CD4-positive, alpha-beta T cell (primary cell): ENCODE results near the gene GPR107. TPM values are rescaled to one million over a fixed set of nuclear protein-coding genes. Genes with fewer than 3 reads are reported as not detected.

Experiments
- ATAC-seq: fragments of 200-7000 bp; cut with Tn5 transposase; one replicate; pipeline ENCODE4 v1.10.0; 2022; ENCODE audit warnings: mild to moderate bottlenecking; ENCODE audit not compliant: poor library complexity
- CTCF ChIA-PET: fragments of 350-600 bp; sonication (Branson Sonifier 250); formaldehyde crosslinking; loops from one replicate; lab custom pipeline; 2021; ENCODE audit warnings: antibody characterized with exemption, inconsistent platforms; lab: Charles Lee
- POLR2A ChIA-PET: fragments of 350-600 bp; sonication (Branson Sonifier 250); formaldehyde crosslinking; loops from one replicate; lab custom pipeline; 2021; ENCODE audit warnings: antibody characterized with exemption, inconsistent platforms; lab: Charles Lee
- DNase-seq, 14 experiments: peaks; one replicate each; pipeline ENCODE4 v3.0.0-alpha.2; 2013 to 2020; ENCODE audit warnings: mixed read lengths in 2 of 14
- H3K27ac ChIP-seq, 2 donors: one replicate each; pipeline versions ENCODE4 v1.5.1 to v1.7.0; 2013; ENCODE audit warnings: low read length in 2 of 2, low read depth in 1 of 2, mild to moderate bottlenecking in 1 of 2
- H3K27me3 ChIP-seq, 2 experiments: 1 replicate in 1 of 2; 2 replicates in 1 of 2; pipeline versions ENCODE4 v1.6.1 to v1.7.0; 2013; ENCODE audit warnings: low read length in 2 of 2, control low read depth in 1 of 2, mild to moderate bottlenecking in 1 of 2, moderate library complexity in 1 of 2; ENCODE audit not compliant: insufficient read depth in 2 of 2, control insufficient read depth in 1 of 2
- H3K36me3 ChIP-seq: one replicate; pipeline ENCODE4 v1.6.1; 2013; ENCODE audit warnings: low read length, control low read depth; ENCODE audit not compliant: insufficient read depth
- H3K4me1 ChIP-seq: one replicate; pipeline ENCODE4 v1.6.1; 2013; ENCODE audit warnings: low read length, control low read depth; ENCODE audit not compliant: insufficient read depth
- H3K4me3 ChIP-seq: one replicate; pipeline ENCODE4 v1.5.1; 2013; ENCODE audit warnings: mild to moderate bottlenecking, low read length, moderate library complexity
- H3K9me3 ChIP-seq, 2 experiments: 1 replicate in 1 of 2; 2 replicates in 1 of 2; pipeline versions ENCODE4 v1.6.1 to v1.7.0; 2013; ENCODE audit warnings: low read length in 2 of 2, mild to moderate bottlenecking in 2 of 2, control low read depth in 1 of 2, moderate library complexity in 1 of 2; ENCODE audit not compliant: control insufficient read depth in 1 of 2, insufficient read depth in 1 of 2
- H3K27ac Mint-ChIP-seq: one replicate; pipeline ENCODE4 v1.8.0; 2020; ENCODE audit warnings: mixed read lengths
- H3K27me3 Mint-ChIP-seq: one replicate; pipeline ENCODE4 v1.8.0; 2021; ENCODE audit warnings: mixed read lengths
- H3K36me3 Mint-ChIP-seq: one replicate; pipeline ENCODE4 v1.8.0; 2021; ENCODE audit warnings: low read depth, mixed read lengths
- H3K4me1 Mint-ChIP-seq: one replicate; pipeline ENCODE4 v1.8.0; 2021; ENCODE audit warnings: low read depth, mixed read lengths
- H3K4me3 Mint-ChIP-seq: one replicate; pipeline ENCODE4 v1.8.0; 2020; ENCODE audit warnings: mild to moderate bottlenecking, mixed read lengths
- H3K9me3 Mint-ChIP-seq: one replicate; pipeline ENCODE4 v1.8.0; 2020; ENCODE audit warnings: mixed read lengths
- CTCF ChIP-seq: fragments of 200-600 bp; IDR thresholded peaks from one replicate; pipeline ENCODE4 v1.8.0; 2022; ENCODE audit warnings: antibody characterized with exemption, mild to moderate bottlenecking
- intact Hi-C, 2 experiments: fragments of 100-400 bp; cut with DNase I in 1 of 2; cut with micrococcal nuclease in 1 of 2; formaldehyde crosslinking; loops; one replicate each; pipeline versions ENCODE4 v1.15.1 to v1.9.0; 2023 to 2025; cut with DNase I, micrococcal nuclease
- total RNA-seq, 174 experiments: library from RNA in 2 of 174; stranded (reverse) in 2 of 174; gene quantifications; one replicate each; pipeline ENCODE4 v1.2.3 and lab custom pipeline; 2021 to 2026

GPR107 gene
- total RNA-seq, 2 experiments from 2014 or later = 18.9 to 19.2 TPM

- POLR2A ChIA-PET = interaction anchor here (1.3 to 2.0 kb wide), 2 partner anchors 12 to 241 kb away, joined by 3 to 11 read pairs; no protein-coding TSS in a partner anchor
- Histone ChIP-seq H3K9me3 (no peaks in the 10 kb centered on the region), H3K27ac (peak overlapping the region; percentile 83 to 95), H3K36me3 (no peaks in the 10 kb centered on the region), H3K27me3 (no peaks in the 10 kb centered on the region), H3K4me3 (no peak overlapping the region), H3K4me1 (peaks cover 60% of the 10 kb centered on the region)
- Mint-ChIP-seq H3K9me3 (no peaks in the 10 kb centered on the region), H3K4me1 (peaks cover 51% of the 10 kb centered on the region), H3K27me3 (no peaks in the 10 kb centered on the region), H3K36me3 (peaks cover 40% of the 10 kb centered on the region), H3K27ac (peak overlapping the region; percentile 98), H3K4me3 (peak overlapping the region; percentile 71)
- CTCF ChIA-PET = interaction anchor here (0.9 to 3.4 kb wide), 2 partner anchors 22 to 38 kb away, joined by 3 to 13 read pairs; no protein-coding TSS in a partner anchor
- DNase-seq (peak in 7 of 14 experiments; percentile 8 to 61 (median 24)), ATAC-seq (no peak)
- TF ChIP-seq CTCF = no peak
- intact Hi-C loops = loop anchor here (2.0 to 5.0 kb wide), 4 partner anchors 19 to 108 kb away; partner anchors contain the start of gene NCS1 (in 2 of the 2)
These were observed 75.8 kb downstream of the GPR107 start for GRCh38 chr9:130129432-130130061.

GRCh38 chr9:130132746-130133145 lies 79.0 kb downstream of the GPR107 start:
- no peaks in the 10 kb centered on the region for H3K27me3 ChIP-seq
- no peak overlapping the region for H3K4me3 ChIP-seq
- no peak for DNase-seq
- ATAC-seq = no peak
- H3K4me1 ChIP-seq = peaks cover 53% of the 10 kb centered on the region
- intact Hi-C loops = loop anchor here in 1 of 2 experiments (5.0 kb wide), 1 partner anchor 40 kb away; the partner anchor contains the start of gene NCS1
- H3K27ac ChIP-seq = no peak overlapping the region
- POLR2A ChIA-PET = no interaction called here
- H3K9me3 ChIP-seq = peaks cover 0 to 9% of the 10 kb centered on the region in 2 experiments
- H3K27me3 Mint-ChIP-seq = no peaks in the 10 kb centered on the region
- H3K9me3 Mint-ChIP-seq = no peaks in the 10 kb centered on the region
- TF ChIP-seq CTCF = no peak
- peaks cover 7% of the 10 kb centered on the region for H3K36me3 ChIP-seq
- peak overlapping the region; percentile 30 for H3K27ac Mint-ChIP-seq
- H3K4me1 Mint-ChIP-seq = peaks cover 45% of the 10 kb centered on the region
- H3K4me3 Mint-ChIP-seq = peak overlapping the region; percentile 20
- H3K36me3 Mint-ChIP-seq = peaks cover 51% of the 10 kb centered on the region
- CTCF ChIA-PET = no interaction called here

- ChIA-PET CTCF (no interaction called here), POLR2A (no interaction called here)
- no peaks in the 10 kb centered on the region for H3K27me3 ChIP-seq
- no peak for DNase-seq
- peaks cover 7% of the 10 kb centered on the region for H3K36me3 ChIP-seq
- peaks cover 0 to 9% of the 10 kb centered on the region in 2 experiments for H3K9me3 ChIP-seq
- H3K4me1 ChIP-seq = peaks cover 29% of the 10 kb centered on the region
- Mint-ChIP-seq H3K4me1 (peaks cover 40% of the 10 kb centered on the region), H3K27me3 (no peaks in the 10 kb centered on the region), H3K9me3 (no peaks in the 10 kb centered on the region), H3K27ac (no peak overlapping the region), H3K36me3 (peaks cover 29% of the 10 kb centered on the region), H3K4me3 (no peak overlapping the region)
- H3K4me3 ChIP-seq = no peak overlapping the region
- no peak overlapping the region for H3K27ac ChIP-seq
- no peak for TF ChIP-seq CTCF
- ATAC-seq = no peak
- intact Hi-C loops = no loop called here
These were observed 83.5 kb downstream of the GPR107 start for GRCh38 chr9:130137081-130137640.
